ENCODE results near the gene CDCA8.

Gene CDCA8

DNA sequence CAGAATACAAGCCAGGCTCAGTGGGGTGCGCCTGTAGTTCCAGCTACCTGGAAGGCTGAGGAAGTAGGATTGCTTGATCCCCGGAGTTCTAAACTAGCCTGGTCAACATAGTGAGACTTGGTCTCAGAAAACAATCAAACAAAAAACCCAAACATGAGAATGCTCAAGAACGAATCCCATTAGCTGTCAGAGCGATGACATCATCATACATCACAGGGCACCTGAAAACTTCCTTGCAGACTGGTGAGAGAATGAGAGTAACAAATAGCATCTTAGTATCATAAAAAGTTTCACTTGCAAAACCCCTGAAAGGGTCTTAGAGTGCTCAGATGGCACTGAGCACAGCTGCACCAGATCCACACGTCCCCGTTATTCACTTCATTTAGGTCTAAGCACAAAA, 21.1 kb upstream of the CDCA8 start:
- TF ChIP-seq, protein P1, sequence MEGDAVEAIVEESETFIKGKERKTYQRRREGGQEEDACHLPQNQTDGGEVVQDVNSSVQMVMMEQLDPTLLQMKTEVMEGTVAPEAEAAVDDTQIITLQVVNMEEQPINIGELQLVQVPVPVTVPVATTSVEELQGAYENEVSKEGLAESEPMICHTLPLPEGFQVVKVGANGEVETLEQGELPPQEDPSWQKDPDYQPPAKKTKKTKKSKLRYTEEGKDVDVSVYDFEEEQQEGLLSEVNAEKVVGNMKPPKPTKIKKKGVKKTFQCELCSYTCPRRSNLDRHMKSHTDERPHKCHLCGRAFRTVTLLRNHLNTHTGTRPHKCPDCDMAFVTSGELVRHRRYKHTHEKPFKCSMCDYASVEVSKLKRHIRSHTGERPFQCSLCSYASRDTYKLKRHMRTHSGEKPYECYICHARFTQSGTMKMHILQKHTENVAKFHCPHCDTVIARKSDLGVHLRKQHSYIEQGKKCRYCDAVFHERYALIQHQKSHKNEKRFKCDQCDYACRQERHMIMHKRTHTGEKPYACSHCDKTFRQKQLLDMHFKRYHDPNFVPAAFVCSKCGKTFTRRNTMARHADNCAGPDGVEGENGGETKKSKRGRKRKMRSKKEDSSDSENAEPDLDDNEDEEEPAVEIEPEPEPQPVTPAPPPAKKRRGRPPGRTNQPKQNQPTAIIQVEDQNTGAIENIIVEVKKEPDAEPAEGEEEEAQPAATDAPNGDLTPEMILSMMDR (IDR thresholded peaks at IDR 0.05; ENCODE audit: low read depth, low read length) = no peak
- DNase-seq (ENCODE audit: low read depth in 2 of 2) = no peak
- H3K4me3 ChIP-seq (replicated peaks in 1 of 2; ENCODE audit: low read depth in 2 of 2, low read length in 2 of 2) = no peak overlapping the region

GRCh38 chr1:37672136-37672870, 20.0 kb upstream of the CDCA8 start:
- H3K4me3 ChIP-seq (replicated peaks in 1 of 2; ENCODE audit: low read depth in 2 of 2, low read length in 2 of 2) = no peak overlapping the region
- TF ChIP-seq, protein P1 (IDR thresholded peaks at IDR 0.05; ENCODE audit: low read depth, low read length) = no peak
- no peak for DNase-seq (ENCODE audit: low read depth in 2 of 2)

DNA sequence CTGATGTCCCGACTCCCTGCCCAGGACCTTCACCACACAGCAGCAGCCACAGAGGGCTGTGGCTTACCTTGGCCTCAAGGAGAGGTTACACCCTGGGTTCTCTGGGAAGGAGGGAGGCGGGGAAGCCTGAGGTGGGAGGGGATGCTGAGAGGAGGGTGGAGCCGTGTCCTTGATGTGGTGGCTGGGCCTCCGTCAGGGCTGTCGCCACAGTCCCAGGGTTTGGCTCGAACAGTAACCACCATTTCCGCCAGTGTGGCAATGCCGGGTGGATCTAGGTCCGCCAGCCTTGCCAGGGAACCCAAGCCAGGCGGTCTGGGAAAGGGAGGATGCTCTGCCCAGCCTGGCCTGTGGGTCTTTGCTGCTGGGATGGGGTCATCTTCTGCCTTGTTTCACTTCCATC, 18.4 kb upstream of the CDCA8 start:
- DNase-seq (ENCODE audit: low read depth in 2 of 2) = no peak
- TF ChIP-seq, protein P1 (IDR thresholded peaks at IDR 0.05; ENCODE audit: low read depth, low read length) = no peak
- H3K4me3 ChIP-seq (replicated peaks in 1 of 2; ENCODE audit: low read depth in 2 of 2, low read length in 2 of 2) = no peak overlapping the region

GRCh38 chr1:37676281-37677142, 15.8 kb upstream of the CDCA8 start:
- TF ChIP-seq, protein P1 (IDR thresholded peaks at IDR 0.05; ENCODE audit: low read depth, low read length) = no peak
- DNase-seq (ENCODE audit: low read depth in 2 of 2) = no peak
- no peak overlapping the region for H3K4me3 ChIP-seq (replicated peaks in 1 of 2; ENCODE audit: low read depth in 2 of 2, low read length in 2 of 2)

DNA sequence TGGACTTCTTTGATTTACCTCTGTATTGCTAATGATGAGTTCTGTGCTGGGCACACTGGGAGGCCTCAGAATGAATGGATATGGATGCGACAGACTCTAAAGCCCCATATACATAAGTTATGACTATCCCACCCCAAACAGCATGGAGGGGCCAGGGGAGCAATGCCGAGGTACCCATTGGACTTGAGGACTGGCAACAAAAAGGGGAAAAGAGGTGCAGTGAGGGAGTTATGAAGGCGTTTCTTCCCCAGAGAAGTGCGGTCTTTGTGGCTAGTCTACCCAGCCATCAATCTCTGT, 15.2 kb upstream of the CDCA8 start:
- H3K4me3 ChIP-seq (replicated peaks in 1 of 2; ENCODE audit: low read depth in 2 of 2, low read length in 2 of 2) = no peak overlapping the region
- TF ChIP-seq, protein P1 (IDR thresholded peaks at IDR 0.05; ENCODE audit: low read depth, low read length) = no peak
- DNase-seq (ENCODE audit: low read depth in 2 of 2) = no peak

DNA sequence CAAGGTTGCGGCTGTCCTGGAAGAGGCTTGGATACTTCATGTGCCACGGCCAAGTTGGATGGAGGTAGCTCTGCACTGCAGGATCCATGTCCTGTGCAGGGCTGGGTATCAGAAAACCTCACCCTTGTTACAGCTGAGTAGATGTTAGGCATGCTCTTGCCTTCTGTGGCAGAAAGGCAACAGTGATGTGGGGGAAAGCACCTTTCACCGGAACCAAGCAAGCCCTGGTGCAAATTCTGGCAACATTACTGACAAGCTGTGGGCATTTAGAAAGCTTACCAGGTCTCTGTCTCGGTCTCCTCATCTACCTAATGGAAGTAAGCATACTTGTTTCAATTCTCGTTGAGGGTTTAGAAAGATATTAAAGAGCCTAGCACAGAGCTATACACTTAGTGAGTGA, 14.5 kb upstream of the CDCA8 start:
- no peak for DNase-seq (ENCODE audit: low read depth in 2 of 2)
- H3K4me3 ChIP-seq (replicated peaks in 1 of 2; ENCODE audit: low read depth in 2 of 2, low read length in 2 of 2) = no peak overlapping the region
- TF ChIP-seq, protein P1 (IDR thresholded peaks at IDR 0.05; ENCODE audit: low read depth, low read length) = no peak

Measured in cardiac fibroblast (primary cell).